K562 (cell line): ENCODE results near the gene KPNA1. TPM values are rescaled to one million over a fixed set of nuclear protein-coding genes. Genes with fewer than 3 reads are reported as not detected.
A peak's percentile ranks its signal among the peaks of the same experiment; 100 is the strongest.

ENCODE experiments used
- ATAC-seq: fragments of 200-7000 bp; cut with Tn5 transposase; 3 replicates; pipeline ENCODE4 v1.9.1; 2020; ENCODE audit warnings: moderate library complexity
- BruUV-seq: library from RNA; stranded (reverse); fragments of 400-500 nt; replicated peaks from 2 replicates; lab custom pipeline; 2021; lab: Mats Ljungman, UMichigan
- CTCF ChIA-PET: fragments of 300-600 bp; formaldehyde crosslinking; extraction: SDS; loops from one replicate; lab custom pipeline; 2021; ENCODE audit warnings: low intra/inter-chr PET ratio; lab: Yijun Ruan, JAX
- POLR2A ChIA-PET: fragments of 300-600, 350-650 bp; sonication (Branson Sonifier 250); formaldehyde crosslinking; extraction: SDS; loops from one replicate; lab custom pipeline; 2021; ENCODE audit warnings: antibody characterized with exemption, inconsistent platforms; lab: Yijun Ruan, JAX
- DNase-seq, 4 experiments: peaks; one replicate each; pipeline versions ENCODE4 v3.0.0 to v3.0.0-alpha.2; 2011 to 2018; ENCODE audit warnings: low spot score in 3 of 4, mixed read lengths in 3 of 4; ENCODE audit errors: extremely low read depth in 1 of 4
- FAIRE-seq: peaks from 2 replicates; lab custom pipeline; 2011; peaks lifted over from hg19 to GRCh38; lab: Jason Lieb, UNC
- H2AFZ ChIP-seq: 2 replicates; pipeline ENCODE4 v1.6.0; 2011; ENCODE audit warnings: low read depth, low read length, control low read depth, inconsistent platforms
- H3K27ac ChIP-seq: fragments of 200-600 bp; 3 replicates; pipeline ENCODE4 v1.8.0; 2011; ENCODE audit warnings: low read depth, mild to moderate bottlenecking, control low read depth, inconsistent platforms, low read length, moderate library complexity, mixed read lengths; ENCODE audit errors: extremely low read depth
- H3K27me3 ChIP-seq, 2 experiments: fragments of 300-600 bp in 1 of 2; 2 replicates in 1 of 2; 3 replicates in 1 of 2; pipeline versions ENCODE4 v1.6.0 to v1.8.0; 2011; ENCODE audit warnings: inconsistent platforms in 2 of 2, low read length in 2 of 2, mild to moderate bottlenecking in 1 of 2, mixed read lengths in 1 of 2, moderate library complexity in 1 of 2; ENCODE audit not compliant: control insufficient read depth in 2 of 2, insufficient read depth in 2 of 2
- H3K36me3 ChIP-seq: fragments of 300-600 bp; 3 replicates; pipeline ENCODE4 v1.8.0; 2011; ENCODE audit warnings: mild to moderate bottlenecking, low read length, inconsistent platforms; ENCODE audit not compliant: control insufficient read depth, insufficient read depth
- H3K4me1 ChIP-seq, 2 experiments: fragments of 200-600 bp in 1 of 2; replicated peaks in 1 of 2; 2 replicates in 1 of 2; 3 replicates in 1 of 2; pipeline versions ENCODE4 v1.5.1 to v1.8.0; 2011; ENCODE audit warnings: inconsistent platforms in 2 of 2, low read length in 2 of 2, mild to moderate bottlenecking in 1 of 2, mixed read lengths in 1 of 2, moderate library complexity in 1 of 2; ENCODE audit not compliant: control insufficient read depth in 2 of 2, insufficient read depth in 2 of 2
- H3K4me2 ChIP-seq: 2 replicates; pipeline ENCODE4 v1.6.1; 2011; ENCODE audit warnings: low read length, control low read depth, inconsistent platforms, mixed read lengths; ENCODE audit not compliant: insufficient read depth
- H3K4me3 ChIP-seq: fragments of 200-600 bp; sonication (generic), shearing (Covaris generic); 2 replicates; pipeline ENCODE4 v1.5.1; 2016; ENCODE audit warnings: control low read depth, inconsistent platforms
- H3K79me2 ChIP-seq: fragments of 200-600 bp; 3 replicates; pipeline ENCODE4 v1.8.0; 2011; ENCODE audit warnings: low read length, inconsistent platforms; ENCODE audit not compliant: control insufficient read depth, insufficient read depth
- H3K9ac ChIP-seq, 2 experiments: 2 replicates each; pipeline versions ENCODE4 v1.6.0 to v1.6.1; 2011; ENCODE audit warnings: low read depth in 2 of 2, low read length in 2 of 2, control low read depth in 1 of 2, inconsistent platforms in 1 of 2, mild to moderate bottlenecking in 1 of 2, mixed read lengths in 1 of 2; ENCODE audit not compliant: insufficient read depth in 1 of 2
- H3K9me1 ChIP-seq: one replicate; pipeline ENCODE4 v1.6.0; 2011; ENCODE audit warnings: inconsistent platforms, mild to moderate bottlenecking, low read length, moderate library complexity; ENCODE audit not compliant: control insufficient read depth, insufficient read depth
- H3K9me3 ChIP-seq: replicated peaks from 2 replicates; pipeline ENCODE4 v1.5.1; 2011; ENCODE audit warnings: low read depth, low read length, inconsistent platforms; ENCODE audit not compliant: control insufficient read depth, insufficient read depth
- H4K20me1 ChIP-seq: replicated peaks from 2 replicates; pipeline ENCODE4 v1.6.1; 2011; ENCODE audit warnings: low read length, inconsistent platforms, mixed read lengths; ENCODE audit not compliant: control insufficient read depth, insufficient read depth
- ATF6 ChIP-seq: sonication (generic); formaldehyde crosslinking; IDR thresholded peaks from 2 replicates; pipeline ENCODE4 v1.4.0; 2020; ENCODE audit warnings: mild to moderate bottlenecking, missing genetic modification reagents
- CTBP1 ChIP-seq: fragments of 450-650 bp; IDR thresholded peaks from 2 replicates; pipeline ENCODE4 v1.6.1; 2016; ENCODE audit warnings: borderline replicate concordance
- CTCF ChIP-seq, 3 experiments: IDR thresholded peaks in 2 of 3; conservative IDR thresholded peaks in 1 of 3; 2 replicates each; pipeline ENCODE4 v1.5.1; 2011 to 2012; ENCODE audit warnings: low read length in 3 of 3, mild to moderate bottlenecking in 3 of 3, control low read depth in 2 of 3, improper control_type of control experiment in 1 of 3, inconsistent platforms in 1 of 3, low read depth in 1 of 3, mixed read lengths in 1 of 3, moderate library complexity in 1 of 3; ENCODE audit not compliant: insufficient read depth in 2 of 3
- E2F8 ChIP-seq: fragments of 450-650 bp; IDR thresholded peaks from 2 replicates; pipeline ENCODE4 v1.7.1; 2018; ENCODE audit warnings: mild to moderate bottlenecking, low read depth; ENCODE audit not compliant: partially characterized antibody
- EHMT2 ChIP-seq: fragments of 450-650 bp; IDR thresholded peaks from 2 replicates; pipeline ENCODE4 v1.6.1; 2018; ENCODE audit warnings: antibody characterized with exemption
- GABPB2 ChIP-seq: fragments of 250-450 bp; sonication (Bioruptor Pico); conservative IDR thresholded peaks from 2 replicates; pipeline ENCODE4 v1.5.1; 2021; ENCODE audit warnings: mild to moderate bottlenecking
- HDAC6 ChIP-seq: IDR thresholded peaks from 2 replicates; pipeline ENCODE4 v1.6.1; 2012; ENCODE audit warnings: low read depth, mild to moderate bottlenecking, control low read depth, inconsistent platforms, low read length, moderate library complexity
- PTRF ChIP-seq: fragments of 450-650 bp; IDR thresholded peaks from 2 replicates; pipeline ENCODE4 v1.6.1; 2016; ENCODE audit warnings: mild to moderate bottlenecking, missing genetic modification characterization, missing compliant biosample characterization
- ZNF277 ChIP-seq: fragments of 250-450 bp; sonication (Bioruptor Pico); IDR thresholded peaks from 2 replicates; pipeline ENCODE4 v1.8.0; 2022; ENCODE audit warnings: inconsistent platforms, mild to moderate bottlenecking, moderate library complexity, borderline replicate concordance
- ZNF561 ChIP-seq: fragments of 450-650 bp; formaldehyde crosslinking; conservative IDR thresholded peaks from 2 replicates; pipeline ENCODE4 v1.4.0; 2020; ENCODE audit warnings: mild to moderate bottlenecking, moderate library complexity
- WGBS: fragments of 100-300 bp; shearing (Covaris generic); methylation state at CpG from one replicate; pipeline ENCODE4 v1.1.6; 2016; ENCODE audit warnings: low coverage, mixed read lengths; ENCODE audit not compliant: insufficient coverage; ENCODE audit errors: missing lambda C conversion rate; 5-methylcytosine and 5-hydroxymethylcytosine counted together
- in situ Hi-C: fragments of 300-500 bp; cut with MboI; formaldehyde crosslinking; loops from 4 replicates; pipeline ENCODE4 v1.15.0; 2018; ENCODE audit warnings: inconsistent platforms, mixed read lengths
- intact Hi-C: fragments of 100-400 bp; cut with micrococcal nuclease; formaldehyde crosslinking; loops from 2 replicates; pipeline ENCODE4 v1.14.2; 2022
- polyA plus RNA-seq, 8 experiments: library from polyadenylated mRNA; depleted of rRNA in 4 of 8; stranded (reverse) in 5 of 8; unstranded in 3 of 8; fragments of >200 nt; fragmentation: Nextera tagmentation in 2 of 8; fragmentation: Illumina TruSeq in 1 of 8; extraction: Ambion mirVana in 2 of 8; extraction: Trizol in 1 of 8; gene quantifications; 2 replicates each; pipeline versions ENCODE4 v1.2.1 to v1.2.3, GENCODE V29; 2011 to 2014; ENCODE audit warnings: inconsistent platforms in 1 of 8, missing spikeins in 1 of 8
- total RNA-seq, 7 experiments: library from RNA; depleted of rRNA in 6 of 7; stranded (reverse); fragments of >200 nt in 6 of 7; fragmentation: Illumina TruSeq in 2 of 7; extraction: Trizol in 2 of 7; gene quantifications; 2 replicates each; pipeline versions ENCODE4 v1.2.1 to v1.2.3, GENCODE V29; 2011 to 2021; ENCODE audit warnings: low replicate concordance in 1 of 7

The KPNA1 gene
- total and polyA plus RNA-seq, 9 of the 15 experiments (the other 6 are each of a cell fraction or from before 2014, with no cell fraction given): 9.3 to 53.8 (median 33.5) TPM

- POLR2A ChIA-PET: interaction anchor here (1.2 kb wide), 1 partner anchor 15 kb away, joined by 4 read pairs; no protein-coding TSS in a partner anchor
- WGBS: 22% methylated on average over 5 of the region's 6 CpGs
- no peak for TF ChIP-seq CTBP1
- TF ChIP-seq ATF6 (CRISPR knock-in tag): no peak
- TF ChIP-seq ZNF277: no peak
- TF ChIP-seq EHMT2: 0 out of 2 replicates have a peak, but pooled peaks have one; percentile 11
- no peak for TF ChIP-seq E2F8
- no peak for TF ChIP-seq PTRF
- TF ChIP-seq CTCF (IDR thresholded peaks at IDR 0.05 in 2 of 3, conservative IDR thresholded peaks at IDR 0.05 in 1 of 3; ENCODE audit: insufficient read depth in 2 of 3, low read depth in 1 of 3, low read length in 3 of 3): peak in 2 of 3 experiments; percentile 10 to 30; a peak in 2 of 6 replicates
- no peak for TF ChIP-seq GABPB2 (CRISPR knock-in tag)
- TF ChIP-seq HDAC6: no peak
- TF ChIP-seq ZNF561: no peak
Observed at GRCh38 chr3:122516846-122517360, 2.2 kb upstream of the KPNA1 start.

More at GRCh38 chr3:122516846-122517360, 2.2 kb upstream of the KPNA1 start:
- Histone ChIP-seq H4K20me1 (0 out of 2 replicates have a peak, but pooled peaks cover 3% of the 10 kb centered on the region), H3K4me2 (peak overlapping the region; percentile 35), H3K9me1 (no peaks in the 10 kb centered on the region), H3K9ac (peak overlapping the region in 1 of 2 experiments; percentile 53; a peak in 3 of 4 replicates), H3K4me3 (no peak overlapping the region), H3K9me3 (no peaks in the 10 kb centered on the region), H2AFZ (peak overlapping the region; percentile 97), H3K27ac (peak overlapping the region; percentile 66), H3K79me2 (peaks cover 26% of the 10 kb centered on the region), H3K4me1 (peaks cover 2 to 8% of the 10 kb centered on the region in 2 experiments; a peak in 4 of 5 replicates), H3K36me3 (no peaks in the 10 kb centered on the region), H3K27me3 (no peaks in the 10 kb centered on the region)
- ATAC-seq: peak; percentile 11
- peak in 3 of 4 experiments; percentile 10 to 54 (median 29) for DNase-seq
- in situ Hi-C loops (no loop called here), intact Hi-C loops (loop anchor here (5.0 kb wide), 1 partner anchor 60 kb away; no protein-coding TSS in a partner anchor)
- no TSS peak for BruUV-seq
- peak; percentile 61 for FAIRE-seq
- CTCF ChIA-PET: no interaction called here
